Ectodermal cell (in vitro differentiated cells): ENCODE results near the gene JMJD4.

ENCODE experiments used
- H3K27ac ChIP-seq: 2 replicates; pipeline ENCODE4 v1.7.0; 2013; ENCODE audit warnings: mild to moderate bottlenecking, low read depth, low read length; ENCODE audit not compliant: insufficient read depth, poor library complexity, severe bottlenecking
- H3K27me3 ChIP-seq: 2 replicates; pipeline ENCODE4 v1.7.0; 2013; ENCODE audit warnings: mild to moderate bottlenecking, low read length; ENCODE audit not compliant: insufficient read depth, control insufficient read depth, poor library complexity, severe bottlenecking
- H3K36me3 ChIP-seq: one replicate; pipeline ENCODE4 v1.7.0; 2013; ENCODE audit warnings: low read length; ENCODE audit not compliant: control insufficient read depth, insufficient read depth
- H3K4me1 ChIP-seq: one replicate; pipeline ENCODE4 v1.7.0; 2013; ENCODE audit warnings: low read length; ENCODE audit not compliant: control insufficient read depth, insufficient read depth
- H3K4me3 ChIP-seq: 2 replicates; pipeline ENCODE4 v1.7.0; 2013; ENCODE audit warnings: low read depth, low read length, control low read depth; ENCODE audit not compliant: insufficient read depth
- H3K9me3 ChIP-seq: 2 replicates; pipeline ENCODE4 v1.7.0; 2013; ENCODE audit warnings: mild to moderate bottlenecking, low read length, moderate library complexity; ENCODE audit not compliant: control insufficient read depth
- WGBS, 2 experiments: methylation state at CpG; one replicate each; pipeline ENCODE4 v1.1.7; 2013; ENCODE audit warnings: missing lambda C conversion rate in 2 of 2; 5-methylcytosine and 5-hydroxymethylcytosine counted together

Gene JMJD4

GRCh38 chr1:227762231-227762911 is 27.3 kb upstream of the JMJD4 start:
- no peak overlapping the region for H3K27ac ChIP-seq
- H3K27me3 ChIP-seq, result no peaks in the 10 kb centered on the region
- peaks cover 27% of the 10 kb centered on the region for H3K36me3 ChIP-seq
- 29% methylated on average over 22 of the region's 22 CpGs for WGBS, 2 experiments
- H3K9me3 ChIP-seq, result no peaks in the 10 kb centered on the region
- H3K4me3 ChIP-seq, result no peak overlapping the region
- H3K4me1 ChIP-seq, result no peaks in the 10 kb centered on the region

DNA sequence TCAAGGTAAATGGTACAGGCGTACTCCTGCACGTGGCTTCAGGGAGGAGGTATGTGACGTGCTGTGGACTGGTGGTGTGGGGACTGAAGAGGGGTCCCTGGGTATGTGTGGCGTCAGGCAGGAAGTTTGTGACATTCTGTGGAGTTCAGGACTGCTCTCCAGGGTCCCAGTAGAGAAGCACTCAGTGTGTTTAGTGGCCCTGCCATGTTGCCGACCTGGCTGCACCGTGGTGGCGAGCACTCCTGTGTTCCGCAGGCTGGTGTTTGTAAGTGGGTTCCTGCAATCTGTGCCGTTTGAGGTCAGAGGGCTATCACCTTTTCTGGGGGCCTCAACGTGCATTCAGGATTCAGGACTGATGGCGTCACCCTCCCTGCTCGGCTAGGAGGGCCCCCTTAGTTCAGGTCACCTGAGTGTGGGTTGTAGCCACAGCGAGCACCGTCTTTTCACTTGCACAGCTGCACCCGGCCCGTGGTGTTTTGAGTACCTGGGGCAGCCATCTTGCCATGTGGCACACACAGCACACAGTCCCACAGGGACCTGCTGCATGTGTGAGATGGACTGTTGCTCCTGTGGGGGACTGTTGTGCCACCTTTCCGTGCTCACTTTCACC is 26.6 kb upstream of the JMJD4 start:
- Histone ChIP-seq H3K27me3 (no peaks in the 10 kb centered on the region), H3K27ac (no peak overlapping the region), H3K4me3 (no peak overlapping the region), H3K36me3 (peaks cover 21% of the 10 kb centered on the region), H3K4me1 (no peaks in the 10 kb centered on the region), H3K9me3 (no peaks in the 10 kb centered on the region)
- WGBS, 2 experiments, result 91 to 92% methylated on average over 17 of the region's 17 CpGs

GRCh38 chr1:227760377-227760776 is 25.3 kb upstream of the JMJD4 start:
- no peaks in the 10 kb centered on the region for H3K27me3 ChIP-seq
- no peaks in the 10 kb centered on the region for H3K9me3 ChIP-seq
- H3K36me3 ChIP-seq, result peaks cover 25% of the 10 kb centered on the region
- no peak overlapping the region for H3K27ac ChIP-seq
- whole genome bisulfite sequencing, 2 experiments, result 92 to 95% methylated on average over 9 of the region's 9 CpGs
- H3K4me1 ChIP-seq, result no peaks in the 10 kb centered on the region
- no peak overlapping the region for H3K4me3 ChIP-seq

GRCh38 chr1:227759341-227760300 is 24.5 kb upstream of the JMJD4 start:
- Histone ChIP-seq H3K4me1 (no peaks in the 10 kb centered on the region), H3K4me3 (no peak overlapping the region), H3K36me3 (peaks cover 25% of the 10 kb centered on the region), H3K27ac (no peak overlapping the region), H3K9me3 (no peaks in the 10 kb centered on the region), H3K27me3 (no peaks in the 10 kb centered on the region)
- 93 to 94% methylated on average over 15 of the region's 15 CpGs for WGBS, 2 experiments

DNA sequence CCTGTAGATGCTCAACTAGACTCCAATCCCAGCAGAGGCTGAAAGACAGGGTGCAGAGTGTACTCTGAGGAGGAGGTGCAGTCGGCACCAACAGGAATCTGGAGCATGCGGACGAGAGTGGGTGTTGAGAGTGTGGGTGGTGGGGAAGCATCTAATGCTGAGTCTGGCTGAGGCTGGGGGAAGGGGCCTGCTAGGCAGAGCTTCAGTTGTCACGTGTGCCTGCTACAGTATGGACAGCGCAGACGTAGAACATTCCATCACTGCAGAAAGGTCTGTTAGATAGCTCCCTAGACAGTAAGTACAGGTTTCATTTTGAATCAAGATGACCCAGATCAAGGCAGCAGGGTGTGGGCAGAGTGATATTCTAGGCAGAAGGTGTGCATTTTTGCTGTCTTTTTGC is 23.3 kb upstream of the JMJD4 start:
- no peaks in the 10 kb centered on the region for H3K4me1 ChIP-seq
- 94 to 96% methylated on average over 6 of the region's 6 CpGs for whole genome bisulfite sequencing, 2 experiments
- no peaks in the 10 kb centered on the region for H3K27me3 ChIP-seq
- H3K36me3 ChIP-seq, result peaks cover 25% of the 10 kb centered on the region
- H3K27ac ChIP-seq, result no peak overlapping the region
- H3K9me3 ChIP-seq, result no peaks in the 10 kb centered on the region
- H3K4me3 ChIP-seq, result no peak overlapping the region

DNA sequence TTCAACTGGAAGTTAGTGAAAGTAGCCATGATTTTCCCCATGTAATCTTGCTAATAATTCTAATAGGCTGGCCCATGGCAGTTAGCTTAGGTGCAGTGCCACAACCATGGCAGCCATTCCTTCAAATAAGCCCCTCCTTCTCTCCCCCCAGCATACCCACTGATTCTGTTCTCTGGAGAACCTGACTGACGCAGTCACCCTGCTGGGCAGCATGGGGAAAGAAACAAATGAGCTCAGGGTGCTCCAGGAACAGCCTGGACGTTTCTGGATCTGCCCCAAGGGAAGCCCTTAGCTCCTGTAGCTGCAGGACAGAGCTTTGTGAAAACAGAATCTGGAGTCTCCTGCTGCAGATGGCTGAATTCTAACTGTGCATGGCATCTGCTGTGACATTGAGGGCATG is 22.7 kb upstream of the JMJD4 start:
- Histone ChIP-seq H3K27ac (no peak overlapping the region), H3K36me3 (peaks cover 25% of the 10 kb centered on the region), H3K4me1 (no peaks in the 10 kb centered on the region), H3K9me3 (no peaks in the 10 kb centered on the region), H3K4me3 (no peak overlapping the region), H3K27me3 (no peaks in the 10 kb centered on the region)
- 77 to 81% methylated on average over 2 of the region's 2 CpGs for WGBS, 2 experiments

GRCh38 chr1:227756172-227756959 is 21.3 kb upstream of the JMJD4 start:
- Histone ChIP-seq H3K4me3 (no peak overlapping the region), H3K4me1 (no peaks in the 10 kb centered on the region), H3K36me3 (peaks cover 22% of the 10 kb centered on the region), H3K9me3 (no peaks in the 10 kb centered on the region), H3K27ac (no peak overlapping the region), H3K27me3 (no peaks in the 10 kb centered on the region)
- WGBS, 2 experiments, result 95 to 97% methylated on average over 13 of the region's 13 CpGs

GRCh38 chr1:227754958-227755357 is 19.9 kb upstream of the JMJD4 start:
- peaks cover 19% of the 10 kb centered on the region for H3K36me3 ChIP-seq
- H3K27me3 ChIP-seq, result no peaks in the 10 kb centered on the region

GRCh38 chr1:227753999-227754711 is 19.1 kb upstream of the JMJD4 start:
- Histone ChIP-seq H3K9me3 (no peaks in the 10 kb centered on the region), H3K27ac (no peak overlapping the region), H3K4me3 (no peak overlapping the region), H3K4me1 (no peaks in the 10 kb centered on the region), H3K36me3 (peaks cover 11% of the 10 kb centered on the region), H3K27me3 (no peaks in the 10 kb centered on the region)
- WGBS, 2 experiments, result 89 to 94% methylated on average over 7 of the region's 7 CpGs

More at GRCh38 chr1:227754958-227755357, 19.9 kb upstream of the JMJD4 start:
- 94 to 96% methylated on average over 4 of the region's 4 CpGs for WGBS, 2 experiments
- H3K4me3 ChIP-seq, result no peak overlapping the region
- no peaks in the 10 kb centered on the region for H3K9me3 ChIP-seq
- no peaks in the 10 kb centered on the region for H3K4me1 ChIP-seq
- H3K27ac ChIP-seq, result no peak overlapping the region
